Measurements from ENCODE around the gene PCSK6.

The PCSK6 gene

GRCh38 chr15:101535170-101535902, 45.8 kb upstream of the PCSK6 start:
- no peak overlapping the region for H3K4me3 ChIP-seq (ENCODE audit: low read length)

GRCh38 chr15:101534376-101534970, 45.0 kb upstream of the PCSK6 start:
- Histone ChIP-seq H3K4me3 (ENCODE audit: low read length) (no peak overlapping the region), H3K9me2 (replicated peaks; ENCODE audit: control insufficient read depth, low read length) (no peaks in the 10 kb centered on the region), H4K20me1 (ENCODE audit: control insufficient read depth, insufficient read depth, low read depth, low read length) (no peaks in the 10 kb centered on the region), H3F3A (ENCODE audit: control insufficient read depth, insufficient read depth) (no peaks in the 10 kb centered on the region), H3K36me3 (ENCODE audit: control insufficient read depth, low read length) (no peaks in the 10 kb centered on the region), H3K79me2 (ENCODE audit: control insufficient read depth, low read length) (no peaks in the 10 kb centered on the region), H3K4me1 (ENCODE audit: control insufficient read depth, low read length) (no peaks in the 10 kb centered on the region), H3K27ac (ENCODE audit: low read depth, low read length) (no peak overlapping the region), H3K4me2 (ENCODE audit: low read length) (no peak overlapping the region), H3K27me3 (ENCODE audit: control insufficient read depth, low read length) (no peaks in the 10 kb centered on the region; the same call in 1 of the 2 replicates), H3K9me3 (ENCODE audit: control insufficient read depth, insufficient read depth, low read length) (no peaks in the 10 kb centered on the region)
- TF ChIP-seq EZH2phosphoT487 (IDR thresholded peaks at IDR 0.05; ENCODE audit: borderline replicate concordance, low read length) (no peak), CTCF (IDR thresholded peaks at IDR 0.05; ENCODE audit: low read depth, low read length, poor library complexity, severe bottlenecking) (no peak)

More at GRCh38 chr15:101535170-101535902, 45.8 kb upstream of the PCSK6 start:
- Histone ChIP-seq H3K36me3 (ENCODE audit: control insufficient read depth, low read length) (no peaks in the 10 kb centered on the region), H3F3A (ENCODE audit: control insufficient read depth, insufficient read depth) (no peaks in the 10 kb centered on the region), H3K4me1 (ENCODE audit: control insufficient read depth, low read length) (no peaks in the 10 kb centered on the region), H3K9me2 (replicated peaks; ENCODE audit: control insufficient read depth, low read length) (no peaks in the 10 kb centered on the region), H3K79me2 (ENCODE audit: control insufficient read depth, low read length) (no peaks in the 10 kb centered on the region), H3K4me2 (ENCODE audit: low read length) (no peak overlapping the region), H3K27me3 (ENCODE audit: control insufficient read depth, low read length) (no peaks in the 10 kb centered on the region; the same call in 1 of the 2 replicates), H3K27ac (ENCODE audit: low read depth, low read length) (no peak overlapping the region), H3K9me3 (ENCODE audit: control insufficient read depth, insufficient read depth, low read length) (no peaks in the 10 kb centered on the region), H4K20me1 (ENCODE audit: control insufficient read depth, insufficient read depth, low read depth, low read length) (no peaks in the 10 kb centered on the region)
- TF ChIP-seq CTCF (IDR thresholded peaks at IDR 0.05; ENCODE audit: low read depth, low read length, poor library complexity, severe bottlenecking): no peak

- Histone ChIP-seq H3K4me1 (ENCODE audit: control insufficient read depth, low read length) (no peaks in the 10 kb centered on the region), H3K4me3 (ENCODE audit: low read length) (no peak overlapping the region), H3K4me2 (ENCODE audit: low read length) (no peak overlapping the region), H3F3A (ENCODE audit: control insufficient read depth, insufficient read depth) (no peaks in the 10 kb centered on the region), H3K27me3 (ENCODE audit: control insufficient read depth, low read length) (no peaks in the 10 kb centered on the region; the same call in 1 of the 2 replicates), H3K36me3 (ENCODE audit: control insufficient read depth, low read length) (no peaks in the 10 kb centered on the region), H4K20me1 (ENCODE audit: control insufficient read depth, insufficient read depth, low read depth, low read length) (no peaks in the 10 kb centered on the region), H3K9me3 (ENCODE audit: control insufficient read depth, insufficient read depth, low read length) (no peaks in the 10 kb centered on the region), H3K27ac (ENCODE audit: low read depth, low read length) (no peak overlapping the region), H3K79me2 (ENCODE audit: control insufficient read depth, low read length) (no peaks in the 10 kb centered on the region), H3K9me2 (replicated peaks; ENCODE audit: control insufficient read depth, low read length) (no peaks in the 10 kb centered on the region)
- TF ChIP-seq EZH2phosphoT487 (IDR thresholded peaks at IDR 0.05; ENCODE audit: borderline replicate concordance, low read length) (no peak), CTCF (IDR thresholded peaks at IDR 0.05; ENCODE audit: low read depth, low read length, poor library complexity, severe bottlenecking) (no peak)
Observed at GRCh38 chr15:101533371-101534140, 44.0 kb upstream of the PCSK6 start.
